ENCODE results near the gene ACADS. TPM values are rescaled to one million over a fixed set of nuclear protein-coding genes. Genes with fewer than 3 reads are reported as not detected.

The ACADS gene
- total RNA-seq, 2 donors from 2014 or later = 58.6 to 92.6 TPM

- TF ChIP-seq, protein P1, sequence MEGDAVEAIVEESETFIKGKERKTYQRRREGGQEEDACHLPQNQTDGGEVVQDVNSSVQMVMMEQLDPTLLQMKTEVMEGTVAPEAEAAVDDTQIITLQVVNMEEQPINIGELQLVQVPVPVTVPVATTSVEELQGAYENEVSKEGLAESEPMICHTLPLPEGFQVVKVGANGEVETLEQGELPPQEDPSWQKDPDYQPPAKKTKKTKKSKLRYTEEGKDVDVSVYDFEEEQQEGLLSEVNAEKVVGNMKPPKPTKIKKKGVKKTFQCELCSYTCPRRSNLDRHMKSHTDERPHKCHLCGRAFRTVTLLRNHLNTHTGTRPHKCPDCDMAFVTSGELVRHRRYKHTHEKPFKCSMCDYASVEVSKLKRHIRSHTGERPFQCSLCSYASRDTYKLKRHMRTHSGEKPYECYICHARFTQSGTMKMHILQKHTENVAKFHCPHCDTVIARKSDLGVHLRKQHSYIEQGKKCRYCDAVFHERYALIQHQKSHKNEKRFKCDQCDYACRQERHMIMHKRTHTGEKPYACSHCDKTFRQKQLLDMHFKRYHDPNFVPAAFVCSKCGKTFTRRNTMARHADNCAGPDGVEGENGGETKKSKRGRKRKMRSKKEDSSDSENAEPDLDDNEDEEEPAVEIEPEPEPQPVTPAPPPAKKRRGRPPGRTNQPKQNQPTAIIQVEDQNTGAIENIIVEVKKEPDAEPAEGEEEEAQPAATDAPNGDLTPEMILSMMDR (IDR thresholded peaks at IDR 0.05) = no peak
- Histone ChIP-seq H3K36me3 (peaks cover 20% of the 10 kb centered on the region), H3K27me3 (no peaks in the 10 kb centered on the region), H3K4me3 (no peak overlapping the region), H3K9me3 (no peaks in the 10 kb centered on the region), H3K27ac (no peak overlapping the region), H3K4me1 (no peaks in the 10 kb centered on the region)
- no peak for DNase-seq (ENCODE audit: low spot score)
Observed at GRCh38 chr12:120784804-120785203, 59.2 kb downstream of the ACADS start.

DNA sequence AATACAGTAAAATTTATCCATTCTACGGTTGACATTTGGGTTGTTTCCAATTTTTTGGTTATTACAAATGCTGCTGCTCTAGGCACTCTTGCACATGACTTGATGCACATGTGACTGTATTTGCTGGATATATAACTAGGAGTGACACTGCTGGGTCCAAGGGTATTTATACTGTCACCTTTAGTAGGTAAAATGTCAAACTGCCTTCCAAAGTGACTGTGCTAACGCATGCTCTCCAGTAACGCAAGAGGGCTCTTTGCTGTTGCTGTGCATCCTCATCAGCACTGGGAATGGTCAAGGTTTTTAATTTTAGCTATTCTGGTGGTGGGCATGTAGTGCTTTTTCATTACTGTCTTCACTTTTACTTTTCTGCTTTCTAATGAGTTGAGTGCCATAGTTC lies 62.3 kb downstream of the ACADS start:
- TF ChIP-seq, protein P1 (IDR thresholded peaks at IDR 0.05) = no peak
- H3K27me3 ChIP-seq = no peaks in the 10 kb centered on the region
- H3K27ac ChIP-seq = no peak overlapping the region
- H3K4me3 ChIP-seq = no peak overlapping the region
- H3K9me3 ChIP-seq = no peaks in the 10 kb centered on the region
- DNase-seq (ENCODE audit: low spot score) = no peak
- H3K36me3 ChIP-seq = peaks cover 5% of the 10 kb centered on the region
- peaks cover 0 to 17% of the 10 kb centered on the region in 2 donors for H3K4me1 ChIP-seq

Other genes with a start within 250 kb of the ACADS start
- gene DYNLL1, start 229.7 kb upstream of the ACADS start, total RNA-seq = 100 to 1,000 TPM; 168 to 178 TPM
- gene COQ5, start 196.7 kb upstream of the ACADS start, total RNA-seq = 10 to 100 TPM; 21.9 to 34.3 TPM
- 100 to 1,000 TPM; 166 to 168 TPM for gene RNF10, start 191.5 kb upstream of the ACADS start, total RNA-seq
- 10 to 100 TPM; 21.8 to 33.9 TPM for gene POP5, start 144.4 kb upstream of the ACADS start, total RNA-seq
- gene CABP1, start 85.2 kb upstream of the ACADS start, total RNA-seq = 1 to 10 TPM in 1 of 2 donors, under 1 TPM in 1; 0.71 to 2.0 TPM
- 100 to 1,000 TPM in 1 of 2 donors, 10 to 100 TPM in 1; 89.7 to 179 TPM for gene MLEC, start 38.7 kb upstream of the ACADS start, total RNA-seq
- gene UNC119B, start 15.4 kb upstream of the ACADS start, total RNA-seq = 10 to 100 TPM in 1 of 2 donors, 1 to 10 TPM in 1; 8.9 to 13.1 TPM
- gene SPPL3, start 178.5 kb downstream of the ACADS start, total RNA-seq = 10 to 100 TPM; 13.8 to 16.5 TPM

All from right atrium auricular region (tissue), 2 donors.